ENCODE data around the gene TMED7.

DNA sequence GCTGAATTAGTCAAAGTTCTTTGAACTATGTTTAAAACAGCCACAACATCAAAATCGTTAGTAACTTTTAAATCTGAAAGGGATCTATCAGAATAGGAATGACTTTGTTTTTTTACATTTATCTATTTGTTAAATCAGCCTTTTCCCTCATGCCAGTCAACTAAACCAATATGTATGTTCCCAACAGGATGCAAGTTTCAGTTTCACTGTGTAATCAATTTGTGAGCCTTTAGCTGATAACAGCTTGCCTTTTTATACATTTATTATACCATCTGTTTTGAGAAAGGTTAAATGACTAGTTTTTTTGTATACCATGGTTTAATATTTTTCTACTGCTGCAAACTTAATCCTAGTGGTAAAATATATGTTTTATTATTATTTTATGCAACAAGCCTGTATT is 8.9 kb downstream of the TMED7 start:
- TF ChIP-seq, protein P1, sequence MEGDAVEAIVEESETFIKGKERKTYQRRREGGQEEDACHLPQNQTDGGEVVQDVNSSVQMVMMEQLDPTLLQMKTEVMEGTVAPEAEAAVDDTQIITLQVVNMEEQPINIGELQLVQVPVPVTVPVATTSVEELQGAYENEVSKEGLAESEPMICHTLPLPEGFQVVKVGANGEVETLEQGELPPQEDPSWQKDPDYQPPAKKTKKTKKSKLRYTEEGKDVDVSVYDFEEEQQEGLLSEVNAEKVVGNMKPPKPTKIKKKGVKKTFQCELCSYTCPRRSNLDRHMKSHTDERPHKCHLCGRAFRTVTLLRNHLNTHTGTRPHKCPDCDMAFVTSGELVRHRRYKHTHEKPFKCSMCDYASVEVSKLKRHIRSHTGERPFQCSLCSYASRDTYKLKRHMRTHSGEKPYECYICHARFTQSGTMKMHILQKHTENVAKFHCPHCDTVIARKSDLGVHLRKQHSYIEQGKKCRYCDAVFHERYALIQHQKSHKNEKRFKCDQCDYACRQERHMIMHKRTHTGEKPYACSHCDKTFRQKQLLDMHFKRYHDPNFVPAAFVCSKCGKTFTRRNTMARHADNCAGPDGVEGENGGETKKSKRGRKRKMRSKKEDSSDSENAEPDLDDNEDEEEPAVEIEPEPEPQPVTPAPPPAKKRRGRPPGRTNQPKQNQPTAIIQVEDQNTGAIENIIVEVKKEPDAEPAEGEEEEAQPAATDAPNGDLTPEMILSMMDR (conservative IDR thresholded peaks at IDR 0.05) = no peak
- TF ChIP-seq EZH2 (IDR thresholded peaks at IDR 0.05; ENCODE audit: low read depth) = no peak
